CD4-positive, alpha-beta T cell treated with Interleukin-10 for 1 hour (primary cell): ENCODE data around the gene TH.

ENCODE experiments used
- DNase-seq: peaks from one replicate; pipeline ENCODE4 v3.0.0-alpha.2; 2020

TH gene

DNA sequence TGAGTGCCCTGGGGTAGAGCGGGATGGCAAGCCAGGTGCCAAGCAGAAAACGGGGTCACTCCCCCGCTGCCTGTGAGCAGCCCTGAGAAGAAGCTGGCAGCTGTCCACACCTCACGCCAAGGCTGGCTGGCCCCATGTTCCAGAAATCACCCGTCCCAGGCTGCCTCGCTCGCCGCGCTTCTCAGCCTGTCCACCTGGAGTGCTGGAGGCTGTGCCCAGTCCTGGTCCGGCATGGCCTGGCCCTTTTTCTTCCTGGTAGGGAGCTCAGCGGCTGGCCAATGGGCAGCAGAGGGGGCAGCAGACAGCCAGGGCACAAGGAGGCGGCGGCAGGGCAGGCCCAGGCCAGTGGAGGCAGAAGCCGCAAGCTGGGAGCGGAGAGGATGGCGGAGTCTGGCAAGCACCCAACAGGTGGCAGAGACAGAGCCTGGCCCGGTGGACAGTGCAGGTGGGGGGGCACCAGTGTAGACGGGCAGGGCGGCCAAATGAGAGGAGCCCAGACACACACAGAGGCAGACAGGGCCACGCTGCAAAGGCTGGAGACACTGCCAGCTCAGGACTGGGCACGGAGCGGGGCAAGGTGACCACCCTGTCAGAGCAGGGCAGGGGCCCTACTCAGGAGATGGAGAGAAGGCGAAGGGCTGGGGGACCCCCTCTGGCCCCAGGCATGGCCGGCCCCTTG lies 37.2 kb upstream of the TH start:
- DNase-seq: no peak

- no peak for DNase-seq
Measured at GRCh38 chr11:2207773-2208621, 36.4 kb upstream of the TH start.

DNA sequence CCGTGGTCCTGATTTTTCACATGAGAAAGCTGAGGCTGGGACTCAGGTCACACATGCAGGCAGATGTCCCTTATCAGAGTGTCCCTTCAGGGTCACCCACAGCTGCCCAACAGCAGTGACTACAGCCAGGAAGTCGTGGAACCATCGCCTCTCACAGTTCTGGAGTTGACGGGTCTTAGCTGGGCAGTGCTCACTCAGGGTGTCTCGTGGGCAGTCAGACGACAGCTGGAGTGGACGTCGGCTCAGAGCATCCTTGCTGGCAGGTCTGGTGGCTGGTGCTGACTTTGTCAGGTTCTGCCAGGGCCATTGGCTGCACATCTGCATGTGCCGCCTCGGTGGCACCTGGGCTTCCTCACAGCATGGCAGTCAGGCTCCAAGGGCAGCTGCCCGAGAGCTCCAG lies 35.6 kb upstream of the TH start:
- DNase-seq: no peak

GRCh38 chr11:2205981-2206690 lies 34.5 kb upstream of the TH start:
- DNase-seq: no peak

DNA sequence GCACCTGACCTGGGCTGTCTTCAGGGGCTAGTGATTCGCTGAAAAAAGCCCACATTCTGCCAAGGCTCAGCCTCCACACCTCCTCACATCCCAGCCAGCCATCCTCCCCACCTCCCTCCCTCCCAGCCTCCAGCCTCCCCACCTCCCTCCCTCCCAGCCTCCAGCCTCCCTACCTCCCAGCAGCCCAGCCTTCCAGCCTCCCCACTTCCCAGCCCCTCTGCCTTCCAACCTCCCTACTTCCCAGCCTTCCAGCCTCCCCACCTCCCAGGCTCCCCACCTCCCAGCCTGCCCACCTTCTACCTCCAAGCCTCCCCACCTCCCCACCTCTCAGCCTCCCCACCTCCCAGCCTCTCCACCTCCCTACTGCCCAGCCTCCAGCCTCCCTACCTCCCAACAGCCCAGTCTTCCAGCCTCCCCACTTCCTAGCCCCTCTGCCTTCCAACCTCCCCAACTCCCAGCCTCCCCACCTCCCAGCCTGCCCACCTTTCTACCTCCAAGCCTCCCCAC lies 33.7 kb upstream of the TH start:
- no peak for DNase-seq

- DNase-seq: no peak
Measured at GRCh38 chr11:2204361-2205213, 33.0 kb upstream of the TH start.

DNA sequence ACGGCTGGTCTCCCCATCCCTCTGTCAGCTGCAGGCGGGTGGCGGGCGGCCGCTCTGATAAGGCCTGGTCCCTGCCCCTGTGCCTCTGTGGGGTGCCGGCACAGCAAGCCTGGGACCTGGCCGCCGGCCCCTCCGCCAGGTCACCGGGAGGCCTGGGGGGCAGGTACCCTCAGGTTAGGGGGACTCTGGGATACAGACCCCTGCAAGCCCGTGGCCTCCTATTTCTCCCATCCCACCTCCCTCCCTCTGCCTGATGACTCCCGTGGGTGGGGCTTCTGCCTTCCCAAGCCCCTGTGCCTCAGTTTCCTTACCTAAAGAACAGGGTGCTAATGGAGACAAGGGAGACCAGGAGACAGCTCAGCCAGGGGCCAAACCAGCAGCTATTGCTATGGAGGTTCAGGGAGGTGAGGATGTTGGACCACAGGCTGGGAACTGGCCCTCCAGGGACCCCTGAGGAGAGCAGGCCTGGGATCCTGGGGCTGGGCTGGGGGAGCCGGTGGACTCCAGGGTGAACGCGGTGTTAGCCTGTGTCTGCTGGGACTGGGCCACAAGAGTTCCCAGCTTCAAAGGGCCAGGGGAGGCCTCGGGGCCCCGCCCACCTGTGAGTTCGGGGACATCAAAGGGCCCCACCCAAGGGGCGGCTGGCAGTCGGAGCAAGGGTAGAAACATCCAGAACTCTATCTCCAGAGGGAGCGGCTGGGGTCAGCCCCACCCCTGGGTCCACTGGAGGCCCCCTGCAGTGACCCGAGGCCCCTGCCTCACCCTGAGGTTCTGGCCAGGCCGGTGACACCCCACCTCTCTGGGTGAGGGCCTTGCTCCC lies 32.0 kb upstream of the TH start:
- DNase-seq: no peak

DNA sequence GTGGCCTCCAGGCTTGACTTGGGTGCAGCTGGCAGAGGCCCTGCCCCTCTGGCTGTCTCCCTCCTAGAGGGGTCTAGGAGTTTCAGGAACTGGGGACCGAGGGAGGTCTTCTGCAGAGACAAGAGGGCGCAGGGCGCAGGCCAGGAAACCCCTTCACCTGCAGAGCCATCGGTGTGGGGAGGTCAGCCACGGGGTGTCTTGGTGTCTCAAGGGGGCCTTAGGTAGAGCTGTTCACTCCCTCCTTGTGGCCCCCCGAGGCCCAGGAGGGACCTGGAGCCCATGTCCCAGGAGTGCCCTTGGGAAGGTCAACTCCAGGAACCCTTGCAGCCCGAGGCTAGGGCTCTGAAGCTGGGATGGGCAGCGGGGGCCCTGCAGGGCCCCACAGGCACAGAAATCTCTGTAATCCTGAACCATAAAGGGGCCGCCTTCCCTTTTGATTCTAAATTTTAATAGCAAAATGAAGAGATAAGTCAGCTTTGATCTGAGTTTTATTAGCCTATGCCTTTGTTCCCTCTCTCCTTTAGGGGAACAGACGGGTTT lies 31.4 kb upstream of the TH start:
- no peak for DNase-seq

- DNase-seq: no peak
Measured at GRCh38 chr11:2202071-2202899, 30.7 kb upstream of the TH start.

GRCh38 chr11:2201542-2201941 lies 29.9 kb upstream of the TH start:
- DNase-seq: no peak

DNA sequence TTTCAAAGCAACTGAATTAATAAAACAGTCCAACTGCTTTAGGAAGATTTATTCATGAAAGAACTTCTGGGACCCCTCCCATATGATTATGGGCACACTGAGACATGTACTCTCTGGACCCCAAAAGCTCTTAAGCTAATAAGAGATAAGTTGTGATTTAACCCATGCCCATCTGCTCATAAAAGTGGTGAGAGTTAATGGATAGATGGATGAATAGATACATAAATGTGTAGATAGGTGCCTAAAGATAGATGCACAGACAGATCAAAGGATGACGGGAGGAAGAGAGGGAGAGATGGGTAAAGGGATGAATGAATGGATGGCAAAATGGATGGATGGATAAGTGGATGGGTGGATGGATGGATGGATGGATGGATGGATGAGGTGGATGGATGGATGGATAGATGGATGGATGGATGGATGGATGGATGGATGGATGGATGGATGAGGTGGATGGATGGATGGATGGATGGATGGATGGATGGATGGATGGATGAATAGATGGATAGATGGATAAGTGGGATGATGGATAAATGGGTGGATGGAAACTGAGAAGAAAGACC lies 29.4 kb upstream of the TH start:
- no peak for DNase-seq

DNA sequence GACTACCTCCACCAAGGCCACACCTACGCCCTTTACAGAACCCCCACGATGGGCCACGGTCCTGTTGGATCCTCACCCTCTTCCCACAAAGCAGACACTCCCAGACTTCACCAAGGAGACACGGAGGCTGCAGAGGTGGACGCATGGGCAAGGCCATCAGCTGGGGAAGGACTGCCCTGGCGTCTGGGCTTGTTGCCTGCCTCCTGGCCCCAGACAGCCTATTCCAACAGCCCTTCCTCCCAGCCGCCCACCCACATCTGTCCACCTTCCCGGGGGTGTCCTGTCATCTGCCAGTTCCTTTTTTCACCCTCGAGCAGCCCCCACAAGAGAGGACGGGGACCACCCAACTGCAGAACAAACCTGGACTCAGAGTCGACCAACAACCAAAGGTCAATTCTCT lies 28.9 kb upstream of the TH start:
- DNase-seq: no peak

DNA sequence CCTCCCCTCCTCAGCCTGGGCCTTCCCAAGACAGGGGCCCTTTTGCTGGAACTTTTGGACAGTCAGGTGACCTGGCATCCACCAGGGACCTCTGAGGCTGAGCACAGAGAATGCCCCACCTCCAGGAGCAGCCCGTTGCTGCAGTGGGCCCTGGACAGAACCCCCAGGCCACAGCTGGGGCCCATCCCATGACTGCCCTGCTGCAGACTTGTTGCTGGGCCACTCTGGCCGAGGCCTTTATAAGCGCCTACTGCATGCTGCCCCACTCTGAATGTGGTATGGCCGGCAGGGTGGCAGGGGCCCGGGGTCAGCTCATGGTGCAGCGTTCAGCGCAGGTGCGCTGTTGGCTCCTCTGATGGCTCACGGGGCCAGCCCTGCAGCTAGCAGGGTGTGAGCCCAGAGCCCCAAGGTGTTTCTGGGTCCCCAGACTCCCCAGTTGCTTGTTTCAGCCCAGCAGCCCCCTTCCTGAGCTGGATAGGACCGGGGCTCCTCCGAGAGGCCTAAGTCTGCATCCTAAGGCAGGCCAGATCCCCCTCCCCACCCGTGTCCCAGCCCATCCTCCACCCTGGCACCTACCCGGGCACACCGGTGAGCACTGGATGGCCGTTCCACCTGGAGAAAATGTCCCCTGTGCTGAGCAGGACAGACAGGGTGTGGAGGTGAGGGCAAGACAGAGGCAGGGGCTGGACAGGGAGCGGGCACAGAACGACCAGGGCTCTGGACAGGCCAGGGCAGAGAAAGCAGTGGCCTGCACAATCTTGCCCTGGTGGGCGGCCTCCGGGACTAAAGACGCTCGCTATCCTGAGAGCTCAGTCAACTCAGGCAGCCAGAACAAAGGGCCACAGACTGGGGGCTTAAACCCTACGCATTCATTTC lies 28.1 kb upstream of the TH start:
- no peak for DNase-seq

- no peak for DNase-seq
Measured at GRCh38 chr11:2198621-2199365, 27.2 kb upstream of the TH start.

- DNase-seq: no peak
Measured at GRCh38 chr11:2197771-2198520, 26.3 kb upstream of the TH start.

GRCh38 chr11:2196970-2197770 lies 25.6 kb upstream of the TH start:
- DNase-seq: peak; percentile 76

GRCh38 chr11:2195756-2196088 lies 24.1 kb upstream of the TH start:
- DNase-seq: no peak
